HG03571 (cell line): ENCODE measurements around the gene RBM5.
A peak's percentile ranks its signal among the peaks of the same experiment; 100 is the strongest.
"Not testable (repeated sequence)": the region's sequence is repeated elsewhere in the genome, so short reads cannot be mapped to it uniquely, and the experiment has no call there.

Experiments
- ATAC-seq: cut with Tn5 transposase; IDR thresholded peaks from one replicate; pipeline ENCODE4 v1.9.1; 2021; ENCODE audit not compliant: unreplicated experiment

RBM5 gene

GRCh38 chr3:50088725-50089608, at the start of gene RBM5:
RBM5 (plus strand) TSS chr3:50088919; CDS start chr3:50090435, 1,516 bp downstream.
- peak; percentile 97 for ATAC-seq

GRCh38 chr3:50044976-50045375, 43.7 kb upstream of the RBM5 start:
- ATAC-seq, result no peak

- ATAC-seq, result no peak
These were observed 41.3 kb upstream of the RBM5 start for GRCh38 chr3:50047426-50047825.

GRCh38 chr3:50050361-50050760, 38.4 kb upstream of the RBM5 start:
- no peak for ATAC-seq

- no peak for ATAC-seq
These were observed 31.0 kb upstream of the RBM5 start for GRCh38 chr3:50057756-50058155.

- no peak for ATAC-seq
These were observed 20.6 kb upstream of the RBM5 start for GRCh38 chr3:50068134-50068533.

GRCh38 chr3:50078091-50078490, 10.6 kb upstream of the RBM5 start:
- ATAC-seq, result no peak

- ATAC-seq, result no peak
These were observed 10.1 kb upstream of the RBM5 start for GRCh38 chr3:50078622-50079021.

GRCh38 chr3:50084951-50085350, 3.8 kb upstream of the RBM5 start:
- not testable (repeated sequence) for ATAC-seq

- no peak for ATAC-seq
These were observed 858 bp downstream of the RBM5 start for GRCh38 chr3:50089609-50089945.

- no peak for ATAC-seq
These were observed 2.3 kb downstream of the RBM5 start for GRCh38 chr3:50090984-50091383.

GRCh38 chr3:50095352-50095998, 6.8 kb downstream of the RBM5 start:
- ATAC-seq, result no peak

- ATAC-seq, result no peak
These were observed 11.7 kb downstream of the RBM5 start for GRCh38 chr3:50100386-50100785.

- no peak for ATAC-seq
These were observed 12.5 kb downstream of the RBM5 start for GRCh38 chr3:50100956-50101845.

GRCh38 chr3:50102558-50102957, 13.8 kb downstream of the RBM5 start:
- ATAC-seq, result no peak

GRCh38 chr3:50111757-50112156, 23.0 kb downstream of the RBM5 start:
- ATAC-seq, result no peak

GRCh38 chr3:50112462-50112861, 23.7 kb downstream of the RBM5 start:
- no peak for ATAC-seq

GRCh38 chr3:50117120-50117519, 28.4 kb downstream of the RBM5 start:
- no peak for ATAC-seq

- ATAC-seq, result no peak
These were observed 29.5 kb downstream of the RBM5 start for GRCh38 chr3:50118237-50118636.

- no peak for ATAC-seq
These were observed 31.1 kb downstream of the RBM5 start for GRCh38 chr3:50119786-50120185.

- no peak for ATAC-seq
These were observed 31.8 kb downstream of the RBM5 start for GRCh38 chr3:50120364-50121071.
